Renal pelvis (tissue), 4 donors: ENCODE measurements around the gene CYP11A1. TPM values are rescaled to one million over a fixed set of nuclear protein-coding genes. Genes with fewer than 3 reads are reported as not detected.
"Not testable (repeated sequence)": the region's sequence is repeated elsewhere in the genome, so short reads cannot be mapped to it uniquely, and the experiment has no call there.

Source experiments
- DNase-seq: peaks from one replicate; pipeline ENCODE4 v3.0.0-alpha.2; 2013
- polyA plus RNA-seq, 3 donors: library from polyadenylated mRNA; unstranded; fragments of 120-200 nt; gene quantifications; one replicate each; pipeline ENCODE4 v1.2.1, GENCODE V29; 2013; ENCODE audit not compliant: insufficient read length in 3 of 3

The CYP11A1 gene
- polyA plus RNA-seq, 3 donors = 1.6 to 3.0 (median 2.2) TPM

GRCh38 chr15:74402337-74402841 is 34.9 kb upstream of the CYP11A1 start:
- DNase-seq = no peak

GRCh38 chr15:74400915-74401757 is 33.7 kb upstream of the CYP11A1 start:
- no peak for DNase-seq

- no peak for DNase-seq
These were observed 32.9 kb upstream of the CYP11A1 start for GRCh38 chr15:74400313-74400860.

GRCh38 chr15:74399511-74400312 is 32.3 kb upstream of the CYP11A1 start:
- no peak for DNase-seq

GRCh38 chr15:74399100-74399499 is 31.7 kb upstream of the CYP11A1 start:
- no peak for DNase-seq

- no peak for DNase-seq
These were observed 30.7 kb upstream of the CYP11A1 start for GRCh38 chr15:74398183-74398582.

- DNase-seq = no peak
These were observed 30.0 kb upstream of the CYP11A1 start for GRCh38 chr15:74397239-74398068.

- DNase-seq = no peak
These were observed 29.2 kb upstream of the CYP11A1 start for GRCh38 chr15:74396445-74397238.

- DNase-seq = no peak
These were observed 28.6 kb upstream of the CYP11A1 start for GRCh38 chr15:74396146-74396438.

GRCh38 chr15:74395319-74396145 is 28.1 kb upstream of the CYP11A1 start:
- DNase-seq = no peak

GRCh38 chr15:74394090-74394846 is 26.8 kb upstream of the CYP11A1 start:
- no peak for DNase-seq

GRCh38 chr15:74393423-74393822 is 26.0 kb upstream of the CYP11A1 start:
- no peak for DNase-seq

GRCh38 chr15:74392902-74393301 is 25.5 kb upstream of the CYP11A1 start:
- no peak for DNase-seq

GRCh38 chr15:74392451-74392830 is 25.0 kb upstream of the CYP11A1 start:
- no peak for DNase-seq

GRCh38 chr15:74391582-74392450 is 24.4 kb upstream of the CYP11A1 start:
- no peak for DNase-seq

GRCh38 chr15:74390647-74391288 is 23.3 kb upstream of the CYP11A1 start:
- DNase-seq = no peak

- DNase-seq = not testable (repeated sequence)
These were observed 22.7 kb upstream of the CYP11A1 start for GRCh38 chr15:74390049-74390646.
